Endothelial cell of umbilical vein (primary cell): Measurements from ENCODE around the gene SERPINA12. TPM values are rescaled to one million over a fixed set of nuclear protein-coding genes. Genes with fewer than 3 reads are reported as not detected.

Experiments used
- BruUV-seq: library from RNA; stranded (reverse); fragments of 400-500 nt; replicated peaks from 2 replicates; lab custom pipeline; 2021; lab: Mats Ljungman, UMichigan
- CTCF ChIA-PET: fragments of 300-600, 350-600 bp; sonication (Branson Sonifier 250); formaldehyde crosslinking; loops from one replicate; lab custom pipeline; 2021; ENCODE audit warnings: antibody characterized with exemption, inconsistent platforms; lab: Charles Lee
- POLR2A ChIA-PET: fragments of 300-600, 350-600 bp; sonication (Branson Sonifier 250); formaldehyde crosslinking; loops from one replicate; lab custom pipeline; 2021; ENCODE audit warnings: antibody characterized with exemption, inconsistent platforms; lab: Charles Lee
- DNase-seq: peaks from one replicate; pipeline ENCODE4 v3.0.0-alpha.2; 2011; ENCODE audit warnings: low read depth, low spot score
- FAIRE-seq: peaks from 2 replicates; lab custom pipeline; 2011; peaks lifted over from hg19 to GRCh38; lab: Jason Lieb, UNC
- H2AFZ ChIP-seq: 2 replicates; pipeline ENCODE4 v1.6.0; 2012; ENCODE audit warnings: low read depth, low read length, control low read depth, inconsistent platforms
- H3K27ac ChIP-seq: 2 replicates; pipeline ENCODE4 v1.5.1; 2011; ENCODE audit warnings: low read depth, mild to moderate bottlenecking, control low read depth, low read length, moderate library complexity; ENCODE audit not compliant: insufficient read depth
- H3K27me3 ChIP-seq, 2 experiments: 2 replicates each; pipeline versions ENCODE4 v1.6.0 to v1.6.1; 2011; ENCODE audit warnings: low read length in 2 of 2, mixed read lengths in 1 of 2; ENCODE audit not compliant: control insufficient read depth in 2 of 2, insufficient read depth in 2 of 2
- H3K36me3 ChIP-seq, 2 experiments: 2 replicates in 1 of 2; 3 replicates in 1 of 2; pipeline ENCODE4 v1.5.1; 2011; ENCODE audit warnings: low read length in 2 of 2, mild to moderate bottlenecking in 1 of 2, moderate library complexity in 1 of 2; ENCODE audit not compliant: control insufficient read depth in 2 of 2, insufficient read depth in 2 of 2; ENCODE audit errors: extremely low read depth in 1 of 2
- H3K4me1 ChIP-seq: 3 replicates; pipeline ENCODE4 v1.5.1; 2011; ENCODE audit warnings: mild to moderate bottlenecking, low read length; ENCODE audit not compliant: control insufficient read depth, insufficient read depth; ENCODE audit errors: extremely low read depth
- H3K4me2 ChIP-seq: 2 replicates; pipeline ENCODE4 v1.6.1; 2011; ENCODE audit warnings: low read length, control low read depth, mixed read lengths; ENCODE audit not compliant: insufficient read depth
- H3K4me3 ChIP-seq, 3 experiments: fragments of 200-600 bp in 1 of 3; sonication (generic), shearing (Covaris generic) in 1 of 3; replicated peaks in 1 of 3; 2 replicates each; pipeline ENCODE4 v1.5.1; 2011 to 2016; ENCODE audit warnings: control low read depth in 3 of 3, low read length in 3 of 3, mild to moderate bottlenecking in 2 of 3, inconsistent platforms in 1 of 3, low read depth in 1 of 3, moderate library complexity in 1 of 3; ENCODE audit not compliant: insufficient read depth in 1 of 3
- H3K79me2 ChIP-seq: 2 replicates; pipeline ENCODE4 v1.6.0; 2012; ENCODE audit warnings: low read length, inconsistent platforms; ENCODE audit not compliant: control insufficient read depth, insufficient read depth
- H3K9ac ChIP-seq: replicated peaks from 2 replicates; pipeline ENCODE3; 2011; ENCODE audit warnings: low read length, control low read depth; ENCODE audit not compliant: insufficient read depth; ENCODE audit errors: extremely low read depth
- H3K9me1 ChIP-seq: replicated peaks from 3 replicates; pipeline ENCODE4 v1.6.0; 2011; ENCODE audit warnings: mild to moderate bottlenecking, low read length; ENCODE audit not compliant: control insufficient read depth, insufficient read depth; ENCODE audit errors: extremely low read depth
- H3K9me3 ChIP-seq: replicated peaks from 2 replicates; pipeline ENCODE4 v1.5.1; 2012; ENCODE audit warnings: low read length, inconsistent platforms; ENCODE audit not compliant: control insufficient read depth, insufficient read depth
- H4K20me1 ChIP-seq: replicated peaks from 2 replicates; pipeline ENCODE3; 2011; ENCODE audit warnings: mild to moderate bottlenecking, low read length; ENCODE audit not compliant: control insufficient read depth, insufficient read depth; ENCODE audit errors: extremely low read depth
- CTCF ChIP-seq, 2 donors: IDR thresholded peaks; 1 replicate in 1 of 2; 2 replicates in 1 of 2; pipeline ENCODE4 v1.5.1; 2011; ENCODE audit warnings: low read length in 2 of 2, mild to moderate bottlenecking in 2 of 2, moderate library complexity in 2 of 2, control low read depth in 1 of 2, inconsistent platforms in 1 of 2, low read depth in 1 of 2; ENCODE audit not compliant: insufficient read depth in 1 of 2; ENCODE audit errors: extremely low read depth in 1 of 2
- EZH2 ChIP-seq: IDR thresholded peaks from 2 replicates; pipeline ENCODE4 v1.6.1; 2012; ENCODE audit warnings: borderline replicate concordance, low read depth, mild to moderate bottlenecking, moderate library complexity, low read length, inconsistent platforms; ENCODE audit not compliant: severe bottlenecking
- FOS ChIP-seq: IDR thresholded peaks from 2 replicates; pipeline ENCODE4 v1.6.1; 2011; ENCODE audit warnings: mild to moderate bottlenecking, low read length, moderate library complexity, borderline replicate concordance; ENCODE audit not compliant: insufficient read depth
- GATA2 ChIP-seq: IDR thresholded peaks from 2 replicates; pipeline ENCODE4 v1.7.0; 2011; ENCODE audit warnings: low read depth, mild to moderate bottlenecking, moderate library complexity, mixed read lengths, low read length; ENCODE audit not compliant: insufficient read length, insufficient read depth
- JUN ChIP-seq: IDR thresholded peaks from 2 replicates; pipeline ENCODE4 v1.6.1; 2011; ENCODE audit warnings: borderline replicate concordance, low read depth; ENCODE audit not compliant: insufficient read length, insufficient read depth
- MAX ChIP-seq: IDR thresholded peaks from 2 replicates; pipeline ENCODE4 v1.6.1; 2011; ENCODE audit not compliant: insufficient read depth, insufficient read length
- MYC ChIP-seq: IDR thresholded peaks from one replicate; pipeline ENCODE4 v1.6.1; 2011; ENCODE audit warnings: mild to moderate bottlenecking, low read depth, low read length
- POLR2A ChIP-seq: IDR thresholded peaks from 2 replicates; pipeline ENCODE4 v1.6.1; 2012; ENCODE audit warnings: low read depth, mild to moderate bottlenecking, control low read depth, low read length
- POLR2AphosphoS5 ChIP-seq: IDR thresholded peaks from 2 replicates; pipeline ENCODE4 v1.6.1; 2012; ENCODE audit warnings: low read depth, mild to moderate bottlenecking, control low read depth, low read length, moderate library complexity; ENCODE audit not compliant: insufficient read depth
- dilution Hi-C: fragments of 300-500 bp; cut with MboI; formaldehyde crosslinking; loops from one replicate; pipeline ENCODE4 v1.15.0; 2019; ENCODE audit warnings: low sequenced_read_pairs; ENCODE audit not compliant: extremely low pct_ligation_motif_present
- intact Hi-C: fragments of 100-400 bp; cut with micrococcal nuclease; formaldehyde crosslinking; loops from one replicate; pipeline ENCODE4 v1.10.0; 2022
- polyA plus RNA-seq, 4 experiments: library from polyadenylated mRNA; depleted of rRNA in 3 of 4; stranded (reverse) in 3 of 4; unstranded in 1 of 4; fragments of >200 nt; gene quantifications; 2 replicates each; pipeline versions ENCODE4 v1.2.1 to v1.2.3, GENCODE V29; 2011 to 2012; ENCODE audit warnings: missing spikeins in 1 of 4
- total RNA-seq: library from RNA; stranded (reverse); gene quantifications from 2 replicates; pipeline ENCODE4 v1.2.3, GENCODE V29; 2021

SERPINA12 gene
- total and polyA plus RNA-seq, 2 donors (not counting 3 experiments of a cell fraction or from before 2014, with no cell fraction given): not detected

GRCh38 chr14:94450722-94451090 is 58.6 kb downstream of the SERPINA12 start:
- Histone ChIP-seq H3K27ac (no peak overlapping the region), H4K20me1 (no peaks in the 10 kb centered on the region), H2AFZ (no peak overlapping the region), H3K4me2 (no peak overlapping the region), H3K9ac (no peak overlapping the region), H3K9me1 (no peaks in the 10 kb centered on the region), H3K4me3 (no peak overlapping the region), H3K36me3 (no peaks in the 10 kb centered on the region), H3K9me3 (no peaks in the 10 kb centered on the region), H3K27me3 (no peaks in the 10 kb centered on the region), H3K4me1 (no peaks in the 10 kb centered on the region), H3K79me2 (no peaks in the 10 kb centered on the region)
- intact Hi-C loops: no loop called here
- no peak for TF ChIP-seq MAX
- TF ChIP-seq POLR2AphosphoS5: no peak
- no peak for TF ChIP-seq MYC
- no peak for TF ChIP-seq POLR2A
- TF ChIP-seq GATA2: no peak
- TF ChIP-seq EZH2: no peak
- TF ChIP-seq CTCF (IDR thresholded peaks at IDR 0.05; ENCODE audit: extremely low read depth in 1 of 2, insufficient read depth in 1 of 2, low read depth in 1 of 2, low read length in 2 of 2): no peak
- TF ChIP-seq JUN: no peak
- no peak for TF ChIP-seq FOS
- CTCF ChIA-PET: no interaction called here
- POLR2A ChIA-PET: no interaction called here
- dilution Hi-C loops: no loop called here
- no peak for DNase-seq
- BruUV-seq: no TSS peak
- no peak for FAIRE-seq
